Endothelial cell of umbilical vein (primary cell): ENCODE measurements around the gene PPP1CA. TPM values are rescaled to one million over a fixed set of nuclear protein-coding genes. Genes with fewer than 3 reads are reported as not detected.

Source experiments
- BruUV-seq: library from RNA; stranded (reverse); fragments of 400-500 nt; replicated peaks from 2 replicates; lab custom pipeline; 2021; lab: Mats Ljungman, UMichigan
- CTCF ChIA-PET: fragments of 300-600, 350-600 bp; sonication (Branson Sonifier 250); formaldehyde crosslinking; loops from one replicate; lab custom pipeline; 2021; ENCODE audit warnings: antibody characterized with exemption, inconsistent platforms; lab: Charles Lee
- POLR2A ChIA-PET: fragments of 300-600, 350-600 bp; sonication (Branson Sonifier 250); formaldehyde crosslinking; loops from one replicate; lab custom pipeline; 2021; ENCODE audit warnings: antibody characterized with exemption, inconsistent platforms; lab: Charles Lee
- DNase-seq: peaks from one replicate; pipeline ENCODE4 v3.0.0-alpha.2; 2011; ENCODE audit warnings: low read depth, low spot score
- FAIRE-seq: peaks from 2 replicates; lab custom pipeline; 2011; peaks lifted over from hg19 to GRCh38; lab: Jason Lieb, UNC
- H2AFZ ChIP-seq: 2 replicates; pipeline ENCODE4 v1.6.0; 2012; ENCODE audit warnings: low read depth, low read length, control low read depth, inconsistent platforms
- H3K27ac ChIP-seq: 2 replicates; pipeline ENCODE4 v1.5.1; 2011; ENCODE audit warnings: low read depth, mild to moderate bottlenecking, control low read depth, low read length, moderate library complexity; ENCODE audit not compliant: insufficient read depth
- H3K27me3 ChIP-seq, 2 experiments: 2 replicates each; pipeline versions ENCODE4 v1.6.0 to v1.6.1; 2011; ENCODE audit warnings: low read length in 2 of 2, mixed read lengths in 1 of 2; ENCODE audit not compliant: control insufficient read depth in 2 of 2, insufficient read depth in 2 of 2
- H3K36me3 ChIP-seq, 2 experiments: 2 replicates in 1 of 2; 3 replicates in 1 of 2; pipeline ENCODE4 v1.5.1; 2011; ENCODE audit warnings: low read length in 2 of 2, mild to moderate bottlenecking in 1 of 2, moderate library complexity in 1 of 2; ENCODE audit not compliant: control insufficient read depth in 2 of 2, insufficient read depth in 2 of 2; ENCODE audit errors: extremely low read depth in 1 of 2
- H3K4me1 ChIP-seq: 3 replicates; pipeline ENCODE4 v1.5.1; 2011; ENCODE audit warnings: mild to moderate bottlenecking, low read length; ENCODE audit not compliant: control insufficient read depth, insufficient read depth; ENCODE audit errors: extremely low read depth
- H3K4me2 ChIP-seq: 2 replicates; pipeline ENCODE4 v1.6.1; 2011; ENCODE audit warnings: low read length, control low read depth, mixed read lengths; ENCODE audit not compliant: insufficient read depth
- H3K4me3 ChIP-seq, 3 experiments: fragments of 200-600 bp in 1 of 3; sonication (generic), shearing (Covaris generic) in 1 of 3; replicated peaks in 1 of 3; 2 replicates each; pipeline ENCODE4 v1.5.1; 2011 to 2016; ENCODE audit warnings: control low read depth in 3 of 3, low read length in 3 of 3, mild to moderate bottlenecking in 2 of 3, inconsistent platforms in 1 of 3, low read depth in 1 of 3, moderate library complexity in 1 of 3; ENCODE audit not compliant: insufficient read depth in 1 of 3
- H3K79me2 ChIP-seq: 2 replicates; pipeline ENCODE4 v1.6.0; 2012; ENCODE audit warnings: low read length, inconsistent platforms; ENCODE audit not compliant: control insufficient read depth, insufficient read depth
- H3K9ac ChIP-seq: replicated peaks from 2 replicates; pipeline ENCODE3; 2011; ENCODE audit warnings: low read length, control low read depth; ENCODE audit not compliant: insufficient read depth; ENCODE audit errors: extremely low read depth
- H3K9me1 ChIP-seq: replicated peaks from 3 replicates; pipeline ENCODE4 v1.6.0; 2011; ENCODE audit warnings: mild to moderate bottlenecking, low read length; ENCODE audit not compliant: control insufficient read depth, insufficient read depth; ENCODE audit errors: extremely low read depth
- H3K9me3 ChIP-seq: replicated peaks from 2 replicates; pipeline ENCODE4 v1.5.1; 2012; ENCODE audit warnings: low read length, inconsistent platforms; ENCODE audit not compliant: control insufficient read depth, insufficient read depth
- H4K20me1 ChIP-seq: replicated peaks from 2 replicates; pipeline ENCODE3; 2011; ENCODE audit warnings: mild to moderate bottlenecking, low read length; ENCODE audit not compliant: control insufficient read depth, insufficient read depth; ENCODE audit errors: extremely low read depth
- CTCF ChIP-seq, 2 donors: IDR thresholded peaks; 1 replicate in 1 of 2; 2 replicates in 1 of 2; pipeline ENCODE4 v1.5.1; 2011; ENCODE audit warnings: low read length in 2 of 2, mild to moderate bottlenecking in 2 of 2, moderate library complexity in 2 of 2, control low read depth in 1 of 2, inconsistent platforms in 1 of 2, low read depth in 1 of 2; ENCODE audit not compliant: insufficient read depth in 1 of 2; ENCODE audit errors: extremely low read depth in 1 of 2
- EZH2 ChIP-seq: IDR thresholded peaks from 2 replicates; pipeline ENCODE4 v1.6.1; 2012; ENCODE audit warnings: borderline replicate concordance, low read depth, mild to moderate bottlenecking, moderate library complexity, low read length, inconsistent platforms; ENCODE audit not compliant: severe bottlenecking
- FOS ChIP-seq: IDR thresholded peaks from 2 replicates; pipeline ENCODE4 v1.6.1; 2011; ENCODE audit warnings: mild to moderate bottlenecking, low read length, moderate library complexity, borderline replicate concordance; ENCODE audit not compliant: insufficient read depth
- GATA2 ChIP-seq: IDR thresholded peaks from 2 replicates; pipeline ENCODE4 v1.7.0; 2011; ENCODE audit warnings: low read depth, mild to moderate bottlenecking, moderate library complexity, mixed read lengths, low read length; ENCODE audit not compliant: insufficient read length, insufficient read depth
- JUN ChIP-seq: IDR thresholded peaks from 2 replicates; pipeline ENCODE4 v1.6.1; 2011; ENCODE audit warnings: borderline replicate concordance, low read depth; ENCODE audit not compliant: insufficient read length, insufficient read depth
- MAX ChIP-seq: IDR thresholded peaks from 2 replicates; pipeline ENCODE4 v1.6.1; 2011; ENCODE audit not compliant: insufficient read depth, insufficient read length
- MYC ChIP-seq: IDR thresholded peaks from one replicate; pipeline ENCODE4 v1.6.1; 2011; ENCODE audit warnings: mild to moderate bottlenecking, low read depth, low read length
- POLR2A ChIP-seq: IDR thresholded peaks from 2 replicates; pipeline ENCODE4 v1.6.1; 2012; ENCODE audit warnings: low read depth, mild to moderate bottlenecking, control low read depth, low read length
- POLR2AphosphoS5 ChIP-seq: IDR thresholded peaks from 2 replicates; pipeline ENCODE4 v1.6.1; 2012; ENCODE audit warnings: low read depth, mild to moderate bottlenecking, control low read depth, low read length, moderate library complexity; ENCODE audit not compliant: insufficient read depth
- dilution Hi-C: fragments of 300-500 bp; cut with MboI; formaldehyde crosslinking; loops from one replicate; pipeline ENCODE4 v1.15.0; 2019; ENCODE audit warnings: low sequenced_read_pairs; ENCODE audit not compliant: extremely low pct_ligation_motif_present
- intact Hi-C: fragments of 100-400 bp; cut with micrococcal nuclease; formaldehyde crosslinking; loops from one replicate; pipeline ENCODE4 v1.10.0; 2022
- polyA plus RNA-seq, 4 experiments: library from polyadenylated mRNA; depleted of rRNA in 3 of 4; stranded (reverse) in 3 of 4; unstranded in 1 of 4; fragments of >200 nt; gene quantifications; 2 replicates each; pipeline versions ENCODE4 v1.2.1 to v1.2.3, GENCODE V29; 2011 to 2012; ENCODE audit warnings: missing spikeins in 1 of 4
- total RNA-seq: library from RNA; stranded (reverse); gene quantifications from 2 replicates; pipeline ENCODE4 v1.2.3, GENCODE V29; 2021

Gene PPP1CA
- total and polyA plus RNA-seq, 2 donors (not counting 3 experiments of a cell fraction or from before 2014, with no cell fraction given) = 192 to 419 TPM

DNA sequence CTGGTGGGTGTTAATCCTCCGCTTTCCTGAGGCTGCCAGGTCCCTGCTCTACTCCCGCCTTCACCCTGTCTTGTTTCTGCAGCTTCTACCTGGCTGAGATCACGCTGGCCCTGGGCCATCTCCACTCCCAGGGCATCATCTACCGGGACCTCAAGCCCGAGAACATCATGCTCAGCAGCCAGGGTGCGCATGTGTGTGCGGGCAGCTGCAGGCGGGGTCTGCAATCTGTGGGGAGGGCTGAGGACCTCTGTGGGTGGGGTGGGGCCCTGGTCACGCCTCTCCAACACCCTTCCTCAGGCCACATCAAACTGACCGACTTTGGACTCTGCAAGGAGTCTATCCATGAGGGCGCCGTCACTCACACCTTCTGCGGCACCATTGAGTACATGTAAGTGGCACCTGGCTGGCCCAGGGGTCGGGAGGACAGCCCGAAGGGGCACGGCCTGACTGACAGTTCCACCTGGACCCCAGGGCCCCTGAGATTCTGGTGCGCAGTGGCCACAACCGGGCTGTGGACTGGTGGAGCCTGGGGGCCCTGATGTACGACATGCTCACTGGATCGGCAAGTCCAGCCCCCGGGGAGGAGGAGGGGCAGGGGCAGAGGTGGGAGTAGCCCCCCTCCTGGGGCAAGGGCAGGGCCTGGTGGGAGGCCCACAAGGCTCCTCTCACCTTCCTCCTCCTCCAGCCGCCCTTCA, 31.1 kb upstream of the PPP1CA start:
- Histone ChIP-seq H3K36me3 (peaks cover 0 to 35% of the 10 kb centered on the region in 2 experiments), H3K27me3 (no peaks in the 10 kb centered on the region), H3K9ac (no peak overlapping the region), H4K20me1 (no peaks in the 10 kb centered on the region), H3K27ac (no peak overlapping the region), H3K9me3 (no peaks in the 10 kb centered on the region), H3K9me1 (no peaks in the 10 kb centered on the region), H3K4me3 (no peak overlapping the region), H3K4me2 (no peak overlapping the region), H3K79me2 (peaks cover 10% of the 10 kb centered on the region), H2AFZ (no peak overlapping the region), H3K4me1 (no peaks in the 10 kb centered on the region)
- no TSS peak for BruUV-seq
- FAIRE-seq (no peak), DNase-seq (no peak)
- POLR2A ChIA-PET = no interaction called here
- dilution Hi-C loops (no loop called here), intact Hi-C loops (no loop called here)
- TF ChIP-seq FOS (no peak), POLR2AphosphoS5 (no peak), EZH2 (no peak)
- CTCF ChIA-PET = no interaction called here

DNA sequence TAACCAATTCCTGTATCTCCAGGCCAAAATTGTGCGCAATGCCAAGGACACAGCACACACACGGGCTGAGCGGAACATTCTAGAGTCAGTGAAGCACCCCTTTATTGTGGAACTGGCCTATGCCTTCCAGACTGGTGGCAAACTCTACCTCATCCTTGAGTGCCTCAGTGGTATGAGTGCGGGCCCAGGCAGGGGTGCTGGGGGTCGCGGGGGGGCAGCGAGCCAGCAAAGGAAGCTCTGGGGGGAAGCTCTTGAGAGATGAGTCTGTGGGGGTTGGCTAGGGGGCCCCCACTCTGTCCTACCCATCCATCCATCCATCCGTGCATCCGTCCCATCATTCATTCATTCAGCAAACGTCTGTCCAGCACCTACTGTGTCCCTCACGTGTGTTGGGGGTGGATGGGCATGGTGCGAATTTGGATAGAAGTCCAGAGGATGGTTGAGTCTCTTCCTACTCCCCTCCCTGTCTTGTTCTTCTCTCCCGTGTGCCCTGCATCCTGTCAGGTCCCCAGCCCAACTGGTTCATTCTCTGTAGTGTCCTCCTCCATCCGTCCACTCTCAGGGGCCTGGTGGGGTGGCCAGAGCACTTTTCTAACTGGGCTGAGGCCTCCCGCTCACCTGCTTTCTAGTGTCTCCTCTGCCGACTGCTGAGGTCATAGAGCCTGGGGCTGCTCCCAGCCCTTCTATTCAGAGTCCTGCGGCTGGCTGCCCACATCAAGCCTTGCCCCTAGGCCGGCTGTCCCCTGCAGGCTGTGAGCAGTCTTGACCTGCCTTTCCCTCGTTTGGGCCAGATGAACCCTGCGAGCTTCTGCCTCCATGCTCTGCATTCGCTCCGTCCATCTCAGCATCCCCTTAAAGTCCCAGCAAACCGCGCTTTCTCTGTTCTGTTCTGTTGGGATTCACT, 29.9 kb upstream of the PPP1CA start:
- H3K79me2 ChIP-seq = peaks cover 10% of the 10 kb centered on the region
- no peak for TF ChIP-seq EZH2
- TF ChIP-seq CTCF (IDR thresholded peaks at IDR 0.05; ENCODE audit: extremely low read depth in 1 of 2, insufficient read depth in 1 of 2, low read depth in 1 of 2, low read length in 2 of 2) = no peak
- no peak for TF ChIP-seq MAX
- TF ChIP-seq MYC = no peak
- no peak for TF ChIP-seq POLR2AphosphoS5
- no peak for TF ChIP-seq FOS
- no peak for TF ChIP-seq GATA2
- TF ChIP-seq POLR2A = no peak
- TF ChIP-seq JUN = no peak
- H4K20me1 ChIP-seq = no peaks in the 10 kb centered on the region
- no peak overlapping the region for H3K4me3 ChIP-seq
- no peak overlapping the region for H3K9ac ChIP-seq
- H3K9me3 ChIP-seq = no peaks in the 10 kb centered on the region
- DNase-seq (no peak), FAIRE-seq (no peak)
- ChIA-PET POLR2A (no interaction called here), CTCF (no interaction called here)
- intact Hi-C loops (no loop called here), dilution Hi-C loops (no loop called here)
- H3K9me1 ChIP-seq = no peaks in the 10 kb centered on the region
- H2AFZ ChIP-seq = no peak overlapping the region
- no peaks in the 10 kb centered on the region for H3K27me3 ChIP-seq
- H3K36me3 ChIP-seq = peaks cover 0 to 31% of the 10 kb centered on the region in 2 experiments
- H3K27ac ChIP-seq = no peak overlapping the region
- no TSS peak for BruUV-seq
- H3K4me2 ChIP-seq = no peak overlapping the region
- H3K4me1 ChIP-seq = no peaks in the 10 kb centered on the region
